Measurements from ENCODE around the gene TIMP2.

Gene TIMP2

GRCh38 chr17:78831688-78832540, 93.3 kb downstream of the TIMP2 start:
- DNase-seq, result no peak

- DNase-seq, result no peak
Observed at GRCh38 chr17:78829477-78829876, 95.7 kb downstream of the TIMP2 start.

DNA sequence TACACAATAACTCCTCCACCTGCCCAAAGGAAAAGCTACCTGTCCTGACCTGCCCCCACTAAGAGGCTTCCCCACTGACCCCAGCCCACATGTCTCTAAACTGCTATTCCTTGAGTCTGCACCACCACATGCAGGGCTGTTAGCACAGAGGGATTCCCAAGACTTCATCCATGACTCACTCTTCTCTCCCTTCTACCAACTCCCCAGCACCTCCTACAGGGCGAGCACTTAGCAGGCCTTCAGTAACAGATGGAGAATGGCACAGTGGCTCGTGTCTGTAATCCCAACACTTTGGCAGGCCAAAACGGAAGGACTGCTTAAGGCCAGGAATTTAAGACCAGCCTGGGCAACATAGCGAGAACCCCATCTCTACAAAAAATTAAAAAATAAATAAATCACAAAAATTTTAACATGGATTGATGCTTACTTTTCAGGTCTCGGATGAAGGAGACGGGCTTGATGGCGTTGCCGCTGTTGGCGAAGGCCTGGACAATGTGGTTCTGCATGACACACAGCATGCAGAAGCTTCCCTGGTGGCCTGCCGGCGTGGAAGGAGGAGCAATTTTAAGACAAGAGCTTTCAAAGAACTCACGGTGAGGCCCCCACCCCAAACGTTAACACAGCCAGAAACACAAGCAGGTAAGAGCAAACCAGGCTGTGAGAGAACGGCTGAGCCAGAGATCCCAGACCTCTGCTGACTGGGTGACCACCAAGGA, 96.6 kb downstream of the TIMP2 start:
- DNase-seq, result peak; percentile 27

- no peak for DNase-seq
Observed at GRCh38 chr17:78826836-78827509, 98.2 kb downstream of the TIMP2 start.

GRCh38 chr17:78826421-78826820, 98.8 kb downstream of the TIMP2 start:
- no peak for DNase-seq

- DNase-seq, result no peak
Observed at GRCh38 chr17:78825696-78826095, 99.5 kb downstream of the TIMP2 start.

DNA sequence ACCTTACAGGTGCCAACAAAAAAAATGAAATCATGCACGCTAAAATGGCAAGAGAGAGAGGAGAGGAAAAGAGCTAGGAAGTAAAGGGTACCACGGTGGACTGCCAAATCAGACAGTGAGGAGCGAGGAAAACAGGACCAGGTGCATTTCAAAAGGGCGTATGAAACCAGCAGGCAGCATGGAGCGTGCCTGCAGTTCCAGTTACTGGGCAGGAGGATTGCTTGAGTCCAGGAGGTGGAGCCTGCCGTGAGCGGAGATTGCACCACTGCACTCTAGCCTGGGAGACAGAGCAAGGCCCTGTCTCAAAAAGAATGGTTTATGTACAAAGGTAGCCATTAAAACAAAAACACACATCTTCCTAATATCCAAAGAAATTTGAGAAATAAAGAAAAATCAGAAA, 100.9 kb downstream of the TIMP2 start:
- DNase-seq, result no peak

- DNase-seq, result no peak
Observed at GRCh38 chr17:78823282-78824046, 101.7 kb downstream of the TIMP2 start.

GRCh38 chr17:78822552-78822951, 102.6 kb downstream of the TIMP2 start:
- DNase-seq, result no peak

GRCh38 chr17:78821961-78822360, 103.2 kb downstream of the TIMP2 start:
- DNase-seq, result no peak

GRCh38 chr17:78820841-78821240, 104.3 kb downstream of the TIMP2 start:
- no peak for DNase-seq

DNA sequence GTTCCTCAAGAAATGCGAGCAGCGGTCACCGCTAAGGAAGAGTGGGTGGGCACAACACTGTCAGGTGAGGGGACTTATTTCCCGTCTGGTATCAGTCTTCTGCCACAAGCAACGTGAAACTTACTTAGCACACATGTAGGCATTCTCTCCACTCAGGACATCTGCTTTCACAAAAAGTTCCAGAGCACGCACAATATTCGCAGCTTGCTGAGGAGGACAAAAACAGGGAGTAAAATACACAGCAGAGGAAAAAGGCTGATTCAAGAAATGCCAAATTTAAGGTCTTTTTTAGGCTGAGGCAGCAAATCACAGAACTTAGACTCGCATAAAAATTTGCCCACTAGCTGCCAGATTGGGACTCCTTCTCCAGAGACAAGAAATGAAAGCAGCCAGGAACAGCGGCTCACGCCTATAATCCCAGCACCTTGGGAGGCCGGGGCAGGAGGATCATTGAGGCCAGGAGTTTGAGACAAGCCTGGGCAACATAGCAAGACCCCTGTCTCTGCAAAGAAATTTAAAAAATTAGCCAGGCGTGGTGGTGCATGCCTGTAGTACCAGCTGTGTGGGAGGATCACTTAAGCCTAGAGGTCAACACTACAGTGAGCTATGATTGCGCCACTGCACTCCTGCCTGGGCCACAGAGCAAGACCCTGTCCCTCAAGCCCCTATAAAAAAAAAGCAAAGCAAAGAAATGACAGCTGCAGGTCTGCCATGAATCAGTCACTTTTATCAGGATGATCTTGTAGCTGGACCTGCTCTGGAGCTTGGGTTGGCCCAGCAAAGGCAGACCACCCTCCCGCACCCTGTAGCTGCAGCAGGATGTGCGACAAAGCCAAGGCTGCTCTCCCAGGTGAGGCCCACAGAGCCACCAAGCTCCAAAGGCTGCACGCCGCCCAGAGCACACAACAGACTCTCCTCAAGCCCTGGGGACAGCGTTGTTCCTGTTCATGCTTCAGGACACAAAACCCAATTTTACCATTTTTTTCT, 105.1 kb downstream of the TIMP2 start:
- no peak for DNase-seq

GRCh38 chr17:78819402-78819801, 105.8 kb downstream of the TIMP2 start:
- no peak for DNase-seq

GRCh38 chr17:78818932-78819331, 106.3 kb downstream of the TIMP2 start:
- DNase-seq, result peak; percentile 32

GRCh38 chr17:78818152-78818846, 106.9 kb downstream of the TIMP2 start:
- DNase-seq, result no peak

DNA sequence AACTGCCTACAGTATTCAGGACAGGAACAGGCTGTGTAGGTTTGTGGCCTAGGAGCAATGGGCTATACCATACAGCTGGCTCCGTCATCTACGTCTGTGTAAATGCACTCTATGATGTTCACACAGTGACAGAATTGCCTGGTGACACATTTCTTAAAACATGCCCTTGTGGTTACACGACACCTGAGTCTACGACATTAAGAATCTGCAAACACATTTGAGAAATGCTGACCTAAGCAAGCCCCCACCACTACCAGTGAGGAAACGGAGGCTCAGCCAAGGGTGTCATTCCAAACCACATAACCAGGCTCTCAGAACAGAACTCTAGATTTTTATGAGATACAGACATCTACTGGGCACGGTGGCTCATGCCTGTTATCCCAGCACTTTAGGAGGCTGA, 108.1 kb downstream of the TIMP2 start:
- peak; percentile 69 for DNase-seq

DNA sequence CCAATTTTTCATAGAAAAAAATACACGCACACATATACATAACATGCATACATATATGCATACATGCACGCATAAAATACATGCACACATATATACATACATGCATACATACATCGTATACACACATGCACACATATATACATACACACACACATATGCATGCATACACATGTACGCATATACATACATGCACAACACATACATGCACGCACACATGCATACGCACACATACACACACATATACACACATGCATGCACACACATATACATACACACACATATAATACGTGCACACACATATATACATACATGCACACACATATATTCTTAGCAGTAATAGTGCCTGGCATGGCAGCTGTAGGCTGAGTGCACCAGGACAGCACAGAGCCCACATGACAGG, 109.5 kb downstream of the TIMP2 start:
- no peak for DNase-seq

DNA sequence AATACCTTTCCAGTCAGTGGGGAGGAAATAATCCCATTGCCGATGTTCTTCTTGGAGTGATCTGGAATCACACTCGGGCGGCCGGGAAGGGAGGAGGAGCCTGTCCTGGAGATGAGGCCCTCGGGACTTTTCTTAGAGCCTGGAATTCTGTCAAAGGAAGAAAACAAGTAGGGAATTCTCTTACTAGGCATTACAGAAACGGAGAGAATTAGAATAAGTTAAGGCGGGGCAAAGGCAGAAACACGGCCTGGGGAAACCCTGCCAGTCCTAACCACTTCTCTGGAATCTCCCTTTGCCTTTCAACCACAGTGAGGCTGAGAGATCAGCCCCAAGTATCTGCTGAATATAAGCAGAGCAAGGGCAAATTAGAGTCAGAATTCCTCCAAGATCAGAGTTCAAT, 112.3 kb downstream of the TIMP2 start:
- no peak for DNase-seq

DNA sequence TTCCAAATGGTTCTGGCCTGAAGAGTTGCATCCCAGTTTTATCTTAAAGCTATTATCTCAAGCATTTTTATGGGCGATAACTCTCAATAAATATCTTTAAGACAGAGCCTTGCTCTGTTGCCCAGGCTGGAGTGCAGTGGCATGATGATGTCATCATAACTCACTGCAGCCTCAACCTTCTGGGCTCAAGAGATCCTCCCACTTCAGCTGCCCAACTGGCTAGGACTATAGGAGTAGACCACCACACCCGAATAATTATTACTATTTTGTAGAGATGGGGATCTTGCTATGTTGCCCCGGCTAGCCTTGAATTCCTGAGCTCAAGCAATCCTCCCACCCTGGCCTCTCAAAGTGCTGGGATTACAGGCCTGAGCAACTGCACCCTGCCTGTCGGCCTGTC, 117.0 kb downstream of the TIMP2 start:
- no peak for DNase-seq

DNA sequence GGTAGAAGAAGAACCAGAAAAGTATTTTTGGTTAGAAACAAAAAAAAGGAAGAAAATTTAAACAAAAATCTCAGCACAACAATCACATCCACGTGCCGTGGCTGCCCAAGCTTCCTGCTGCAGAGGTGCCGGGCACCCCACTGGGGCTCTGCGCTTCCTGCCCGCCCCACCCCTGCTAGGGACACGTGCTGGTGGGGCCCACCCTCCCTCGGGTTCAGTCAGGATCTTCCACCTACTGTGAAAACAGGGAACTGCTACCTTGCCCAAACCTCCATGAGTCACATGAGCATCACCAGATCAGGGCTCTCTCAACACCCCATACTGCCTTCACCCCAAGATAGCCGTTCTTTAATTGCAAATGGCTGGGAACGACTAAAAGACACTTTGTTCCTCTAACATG, 118.7 kb downstream of the TIMP2 start:
- DNase-seq, result peak; percentile 60

DNA sequence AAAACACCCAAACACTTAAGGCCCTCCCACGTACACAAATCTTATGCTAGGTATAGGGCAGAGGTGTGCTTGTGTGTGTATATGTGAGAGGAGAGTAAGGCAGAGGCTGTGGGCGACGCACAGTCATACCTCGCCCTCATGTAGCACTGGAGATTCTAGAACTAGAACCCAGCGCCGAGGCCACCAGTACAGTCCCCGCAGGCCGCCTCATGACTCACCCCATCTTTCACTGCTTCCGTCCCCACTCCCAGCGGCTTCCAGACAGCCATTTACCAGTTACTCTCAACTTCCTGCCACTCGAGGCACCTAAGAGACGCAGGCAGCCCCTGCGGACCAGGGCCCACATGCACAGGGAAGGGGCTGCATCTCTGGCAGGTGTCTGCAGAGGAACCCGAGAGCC, 119.9 kb downstream of the TIMP2 start:
- DNase-seq, result peak; percentile 81

Data from stimulated activated CD4-positive, alpha-beta T cell treated with anti-CD3 and anti-CD28 coated beads, Interleukin-15, amount 100 ng/mL, for 24 hours (primary cell).